Measurements from ENCODE around the gene PBX3. TPM values are rescaled to one million over a fixed set of nuclear protein-coding genes. Genes with fewer than 3 reads are reported as not detected.

The PBX3 gene
- total and polyA plus RNA-seq, 8 donors: 36.3 to 53.6 (median 42.8) TPM

- H3K36me3 ChIP-seq: no peaks in the 10 kb centered on the region
- intact Hi-C loops (cut with DNase I): no loop called here
Observed at GRCh38 chr9:125835655-125836054, 88.5 kb downstream of the PBX3 start.

GRCh38 chr9:125839317-125839716 is 92.1 kb downstream of the PBX3 start:
- no peaks in the 10 kb centered on the region for H3K9me3 ChIP-seq
- intact Hi-C loops (cut with DNase I): no loop called here
- no peaks in the 10 kb centered on the region for H3K36me3 ChIP-seq
- no peak for DNase-seq
- H3K27ac ChIP-seq: peak overlapping the region in 1 of 2 donors; percentile 45
- no peak overlapping the region for H3K4me3 ChIP-seq
- H3K27me3 ChIP-seq: no peaks in the 10 kb centered on the region
- peaks cover 0 to 9% of the 10 kb centered on the region in 2 donors for H3K4me1 ChIP-seq
- ATAC-seq: no peak
- TF ChIP-seq, protein P1, sequence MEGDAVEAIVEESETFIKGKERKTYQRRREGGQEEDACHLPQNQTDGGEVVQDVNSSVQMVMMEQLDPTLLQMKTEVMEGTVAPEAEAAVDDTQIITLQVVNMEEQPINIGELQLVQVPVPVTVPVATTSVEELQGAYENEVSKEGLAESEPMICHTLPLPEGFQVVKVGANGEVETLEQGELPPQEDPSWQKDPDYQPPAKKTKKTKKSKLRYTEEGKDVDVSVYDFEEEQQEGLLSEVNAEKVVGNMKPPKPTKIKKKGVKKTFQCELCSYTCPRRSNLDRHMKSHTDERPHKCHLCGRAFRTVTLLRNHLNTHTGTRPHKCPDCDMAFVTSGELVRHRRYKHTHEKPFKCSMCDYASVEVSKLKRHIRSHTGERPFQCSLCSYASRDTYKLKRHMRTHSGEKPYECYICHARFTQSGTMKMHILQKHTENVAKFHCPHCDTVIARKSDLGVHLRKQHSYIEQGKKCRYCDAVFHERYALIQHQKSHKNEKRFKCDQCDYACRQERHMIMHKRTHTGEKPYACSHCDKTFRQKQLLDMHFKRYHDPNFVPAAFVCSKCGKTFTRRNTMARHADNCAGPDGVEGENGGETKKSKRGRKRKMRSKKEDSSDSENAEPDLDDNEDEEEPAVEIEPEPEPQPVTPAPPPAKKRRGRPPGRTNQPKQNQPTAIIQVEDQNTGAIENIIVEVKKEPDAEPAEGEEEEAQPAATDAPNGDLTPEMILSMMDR (IDR thresholded peaks at IDR 0.05): no peak

More at GRCh38 chr9:125835655-125836054, 88.5 kb downstream of the PBX3 start:
- H3K9me3 ChIP-seq: no peaks in the 10 kb centered on the region
- TF ChIP-seq, protein P1 (IDR thresholded peaks at IDR 0.05): no peak
- H3K4me3 ChIP-seq: no peak overlapping the region
- H3K27ac ChIP-seq: no peak overlapping the region
- no peaks in the 10 kb centered on the region for H3K27me3 ChIP-seq
- H3K4me1 ChIP-seq: peaks cover 0 to 9% of the 10 kb centered on the region in 2 donors
- ATAC-seq (no peak), DNase-seq (no peak)

DNA sequence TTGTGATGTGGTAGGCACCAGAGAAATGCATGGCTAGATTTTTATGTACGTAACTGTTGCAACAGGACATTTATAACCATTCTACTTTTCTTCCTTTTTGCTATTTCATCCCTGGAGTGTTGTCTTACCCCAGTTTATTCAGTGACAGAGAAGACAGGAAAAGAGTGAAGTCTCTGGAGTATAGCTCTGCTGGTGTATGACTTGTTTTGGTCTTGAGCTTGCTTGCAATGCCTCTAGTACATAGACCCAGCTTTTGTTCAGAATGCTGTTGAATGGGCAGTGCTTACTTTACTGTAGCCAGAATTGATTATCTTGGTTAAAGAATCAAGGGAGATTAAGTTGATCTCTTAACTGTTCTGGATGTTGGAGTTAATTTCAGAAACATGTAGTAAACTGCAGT is 94.3 kb downstream of the PBX3 start:
- intact Hi-C loops (cut with DNase I): no loop called here
- H3K4me3 ChIP-seq: no peak overlapping the region

DNA sequence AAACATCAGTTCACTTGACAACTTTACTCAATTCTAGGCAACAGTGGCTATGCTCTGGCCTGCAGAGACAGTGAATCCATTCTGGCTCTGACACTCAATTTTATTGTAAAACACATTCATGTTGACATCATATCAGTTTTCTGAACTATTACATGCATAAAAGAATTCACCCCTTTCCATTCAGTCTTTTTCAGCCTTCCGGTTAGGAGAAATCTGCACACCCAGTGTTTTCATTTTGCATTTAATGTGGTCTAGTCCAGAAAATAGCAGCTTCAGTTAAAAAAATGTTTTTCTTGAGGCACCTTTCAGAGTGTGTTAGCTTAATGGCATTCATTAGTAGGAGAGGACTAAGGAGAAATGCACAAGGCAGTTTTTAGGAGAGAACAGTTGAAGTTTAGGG is 95.1 kb downstream of the PBX3 start:
- intact Hi-C loops (cut with DNase I): no loop called here
- DNase-seq (no peak), ATAC-seq (no peak)
- no peaks in the 10 kb centered on the region for H3K9me3 ChIP-seq
- H3K27me3 ChIP-seq: no peaks in the 10 kb centered on the region
- H3K4me1 ChIP-seq: peaks cover 0 to 9% of the 10 kb centered on the region in 2 donors
- H3K4me3 ChIP-seq: no peak overlapping the region
- H3K36me3 ChIP-seq: no peaks in the 10 kb centered on the region
- TF ChIP-seq, protein P1 (IDR thresholded peaks at IDR 0.05): no peak
- H3K27ac ChIP-seq: no peak overlapping the region

More for the DNA sequence above, 94.3 kb downstream of the PBX3 start:
- H3K27ac ChIP-seq: no peak overlapping the region
- H3K36me3 ChIP-seq: no peaks in the 10 kb centered on the region
- TF ChIP-seq, protein P1 (IDR thresholded peaks at IDR 0.05): no peak
- DNase-seq (no peak), ATAC-seq (no peak)
- no peaks in the 10 kb centered on the region for H3K9me3 ChIP-seq
- H3K4me1 ChIP-seq: peaks cover 0 to 9% of the 10 kb centered on the region in 2 donors
- H3K27me3 ChIP-seq: no peaks in the 10 kb centered on the region

GRCh38 chr9:125843646-125844045 is 96.5 kb downstream of the PBX3 start:
- ATAC-seq (no peak), DNase-seq (peak in 1 of 4 donors; percentile 61)
- H3K27me3 ChIP-seq: no peaks in the 10 kb centered on the region
- intact Hi-C loops (cut with DNase I): no loop called here
- peaks cover 0 to 9% of the 10 kb centered on the region in 2 donors for H3K4me1 ChIP-seq
- no peaks in the 10 kb centered on the region for H3K36me3 ChIP-seq
- no peak overlapping the region for H3K27ac ChIP-seq
- H3K4me3 ChIP-seq: no peak overlapping the region
- TF ChIP-seq, protein P1 (IDR thresholded peaks at IDR 0.05): no peak
- no peaks in the 10 kb centered on the region for H3K9me3 ChIP-seq

All from left lung (tissue), 10 donors.